GM10266 (cell line): ENCODE data around the gene SEMA3F.

Experiments used
- DNase-seq: peaks from one replicate; pipeline ENCODE4 v3.0.0; 2012; ENCODE audit errors: extremely low spot score
- CTCF ChIP-seq: IDR thresholded peaks from 2 replicates; pipeline ENCODE4 v1.5.1; 2012; ENCODE audit warnings: mild to moderate bottlenecking, low read depth; ENCODE audit not compliant: control insufficient read depth, insufficient read depth; ENCODE audit errors: missing control alignments

SEMA3F gene

GRCh38 chr3:50163572-50164455 is 8.7 kb downstream of the SEMA3F start:
- no peak for DNase-seq
- no peak for TF ChIP-seq CTCF

GRCh38 chr3:50164481-50164880 is 9.4 kb downstream of the SEMA3F start:
- DNase-seq, result no peak
- no peak for TF ChIP-seq CTCF

GRCh38 chr3:50164984-50165909 is 10.1 kb downstream of the SEMA3F start:
- DNase-seq, result no peak
- no peak for TF ChIP-seq CTCF

DNA sequence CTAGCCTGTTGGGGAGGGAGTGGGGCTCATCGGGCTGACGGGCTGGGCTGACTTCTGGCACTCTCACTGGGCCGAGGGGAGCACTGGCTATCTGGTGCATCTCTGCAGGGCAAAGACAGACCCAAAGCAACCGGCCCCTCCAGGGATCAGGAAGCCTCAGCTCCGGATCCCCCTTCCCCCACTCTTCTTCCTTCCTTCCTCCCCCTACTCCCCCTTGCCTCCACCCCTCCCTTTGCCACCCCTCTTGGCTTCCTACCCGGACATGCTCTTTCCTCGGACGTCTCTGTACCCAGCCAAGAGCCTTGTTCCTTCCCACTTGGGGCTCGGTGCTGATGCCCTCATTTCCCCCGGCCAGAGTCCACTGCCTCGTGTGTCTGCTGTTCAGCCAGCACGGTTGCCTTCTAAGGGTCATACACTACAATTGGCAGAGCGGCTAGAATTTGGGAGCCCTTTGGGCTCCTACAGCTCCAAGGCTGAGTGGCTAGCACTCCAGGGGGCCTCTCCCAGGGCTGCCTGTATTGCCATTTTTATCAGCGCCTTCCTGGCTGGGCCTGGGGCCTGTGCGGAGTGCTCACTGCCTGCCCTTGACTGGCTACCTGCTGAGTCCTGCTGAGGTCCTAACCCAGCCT is 10.9 kb downstream of the SEMA3F start:
- no peak for DNase-seq
- TF ChIP-seq CTCF, result no peak

DNA sequence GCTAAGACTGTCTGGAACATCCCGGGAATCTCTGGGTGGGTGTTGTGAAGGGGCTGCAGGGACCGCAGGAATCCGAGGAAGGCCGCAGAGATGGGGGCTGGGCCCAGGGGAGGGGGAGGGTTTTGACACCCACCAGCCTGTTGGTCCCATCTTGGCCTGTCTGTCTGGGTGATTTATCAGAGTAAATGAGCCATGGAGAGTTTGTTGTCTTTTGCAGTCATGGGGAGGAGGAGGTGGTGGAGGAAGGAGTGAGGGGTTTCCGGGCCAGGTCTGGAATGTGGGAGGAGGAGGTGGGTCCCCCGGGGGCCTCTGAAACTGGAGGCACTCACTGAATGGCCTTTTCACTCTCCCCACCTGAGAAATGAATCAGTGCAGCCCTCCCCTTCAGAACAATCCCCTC is 11.5 kb downstream of the SEMA3F start:
- TF ChIP-seq CTCF, result no peak
- no peak for DNase-seq

GRCh38 chr3:50167069-50167840 is 12.1 kb downstream of the SEMA3F start:
- no peak for TF ChIP-seq CTCF
- no peak for DNase-seq
